H1 (cell line): ENCODE data around the gene GIPC2. TPM values are rescaled to one million over a fixed set of nuclear protein-coding genes. Genes with fewer than 3 reads are reported as not detected.

Experiments used
- CTCF ChIA-PET: fragments of 300-600 bp; sonication (Branson Sonifier 250); formaldehyde crosslinking; loops from one replicate; lab custom pipeline; 2021; ENCODE audit not compliant: partially characterized antibody; lab: Charles Lee
- POLR2A ChIA-PET: fragments of 300-600 bp; sonication (Branson Sonifier 250); formaldehyde crosslinking; loops from one replicate; lab custom pipeline; 2021; ENCODE audit warnings: inconsistent platforms; ENCODE audit not compliant: partially characterized antibody; lab: Charles Lee
- DNase-seq, 2 experiments: peaks; one replicate each; pipeline versions ENCODE4 v3.0.0 to v3.0.0-alpha.2; 2010 to 2022; ENCODE audit warnings: low spot score in 2 of 2, low read depth in 1 of 2, mixed read lengths in 1 of 2
- FAIRE-seq: peaks from 2 replicates; lab custom pipeline; 2011; peaks lifted over from hg19 to GRCh38; lab: Jason Lieb, UNC
- H2AFZ ChIP-seq: 2 replicates; pipeline ENCODE4 v1.8.1; 2012; ENCODE audit warnings: low read length, inconsistent platforms
- H2AK5ac ChIP-seq: 2 replicates; pipeline ENCODE4 v1.6.1; 2013; ENCODE audit warnings: low read depth, low read length
- H2BK120ac ChIP-seq: replicated peaks from 2 replicates; pipeline ENCODE3; 2013; ENCODE audit warnings: low read depth, low read length, inconsistent platforms
- H2BK12ac ChIP-seq: 2 replicates; pipeline ENCODE4 v1.6.1; 2013; ENCODE audit warnings: low read depth, low read length
- H2BK15ac ChIP-seq: 2 replicates; pipeline ENCODE4 v1.6.1; 2013; ENCODE audit warnings: low read length
- H2BK20ac ChIP-seq: 2 replicates; pipeline ENCODE4 v1.6.1; 2013; ENCODE audit warnings: low read length
- H2BK5ac ChIP-seq: 2 replicates; pipeline ENCODE4 v1.6.1; 2013; ENCODE audit warnings: low read depth, low read length
- H3K14ac ChIP-seq: 2 replicates; pipeline ENCODE4 v1.6.1; 2013; ENCODE audit warnings: inconsistent platforms; ENCODE audit not compliant: insufficient read length
- H3K18ac ChIP-seq: 2 replicates; pipeline ENCODE4 v1.6.1; 2013; ENCODE audit warnings: low read length; ENCODE audit errors: extremely low read depth
- H3K23ac ChIP-seq: 2 replicates; pipeline ENCODE4 v1.6.1; 2013; ENCODE audit warnings: inconsistent platforms; ENCODE audit not compliant: insufficient read length
- H3K23me2 ChIP-seq: 2 replicates; pipeline ENCODE4 v1.6.1; 2013; ENCODE audit warnings: low read depth, low read length
- H3K27ac ChIP-seq: 2 replicates; pipeline ENCODE4 v1.6.1; 2011; ENCODE audit warnings: low read depth, low read length, inconsistent platforms
- H3K27me3 ChIP-seq, 4 experiments: replicated peaks in 1 of 4; 1 replicate in 1 of 4; 2 replicates in 3 of 4; pipeline versions ENCODE4 v1.6.1 to v1.8.1; 2011 to 2013; ENCODE audit warnings: low read length in 3 of 4, mild to moderate bottlenecking in 3 of 4, inconsistent platforms in 2 of 4, mixed read lengths in 2 of 4, moderate library complexity in 1 of 4; ENCODE audit not compliant: control insufficient read depth in 3 of 4, insufficient read depth in 3 of 4; ENCODE audit errors: extremely low read depth in 1 of 4
- H3K36me3 ChIP-seq, 4 experiments: 2 replicates each; pipeline versions ENCODE4 v1.6.1 to v1.8.1; 2011 to 2013; ENCODE audit warnings: mild to moderate bottlenecking in 4 of 4, low read length in 3 of 4, moderate library complexity in 2 of 4, control low read depth in 1 of 4, inconsistent platforms in 1 of 4; ENCODE audit not compliant: insufficient read depth in 4 of 4, control insufficient read depth in 2 of 4
- H3K4ac ChIP-seq: replicated peaks from 2 replicates; pipeline ENCODE3; 2013; ENCODE audit warnings: low read length, low read depth, mixed read lengths, inconsistent platforms; ENCODE audit not compliant: insufficient read length
- H3K4me1 ChIP-seq, 4 experiments: replicated peaks in 1 of 4; 1 replicate in 1 of 4; 2 replicates in 3 of 4; pipeline versions ENCODE4 v1.6.1 to v1.8.1; 2011 to 2013; ENCODE audit warnings: low read length in 3 of 4, inconsistent platforms in 2 of 4, mixed read lengths in 1 of 4; ENCODE audit not compliant: insufficient read depth in 4 of 4, control insufficient read depth in 3 of 4
- H3K4me2 ChIP-seq, 2 experiments: 2 replicates each; pipeline versions ENCODE4 v1.6.1 to v1.8.1; 2011 to 2013; ENCODE audit warnings: low read depth in 2 of 2, low read length in 2 of 2, control low read depth in 1 of 2, inconsistent platforms in 1 of 2, mild to moderate bottlenecking in 1 of 2; ENCODE audit not compliant: insufficient read depth in 1 of 2
- H3K4me3 ChIP-seq, 4 experiments: fragments of 200-600, 300-600 bp in 1 of 4; sonication (generic), shearing (Covaris generic), sonication (Bioruptor Twin) in 1 of 4; 2 replicates each; pipeline versions ENCODE4 v1.5.1 to v1.8.1; 2011 to 2016; ENCODE audit warnings: low read length in 4 of 4, low read depth in 3 of 4, control low read depth in 2 of 4, inconsistent platforms in 2 of 4, mild to moderate bottlenecking in 2 of 4, mixed read lengths in 1 of 4, moderate library complexity in 1 of 4; ENCODE audit not compliant: insufficient read depth in 2 of 4; ENCODE audit errors: extremely low read depth in 1 of 4
- H3K56ac ChIP-seq: replicated peaks from 2 replicates; pipeline ENCODE3; 2013; ENCODE audit warnings: low read depth, mild to moderate bottlenecking, mixed read lengths, low read length, inconsistent platforms; ENCODE audit not compliant: insufficient read length
- H3K79me1 ChIP-seq: 2 replicates; pipeline ENCODE4 v1.6.1; 2013; ENCODE audit warnings: low read depth, low read length, control low read depth
- H3K79me2 ChIP-seq, 2 experiments: 2 replicates each; pipeline versions ENCODE4 v1.6.1 to v1.8.1; 2012 to 2013; ENCODE audit warnings: low read length in 2 of 2, mild to moderate bottlenecking in 2 of 2, inconsistent platforms in 1 of 2; ENCODE audit not compliant: insufficient read depth in 2 of 2, control insufficient read depth in 1 of 2
- H3K9ac ChIP-seq, 4 experiments: replicated peaks in 1 of 4; 1 replicate in 1 of 4; 2 replicates in 3 of 4; pipeline versions ENCODE4 v1.6.1 to v1.8.1; 2011 to 2013; ENCODE audit warnings: low read depth in 3 of 4, low read length in 3 of 4, control low read depth in 2 of 4, mild to moderate bottlenecking in 2 of 4, moderate library complexity in 2 of 4, inconsistent platforms in 1 of 4; ENCODE audit errors: extremely low read depth in 1 of 4
- H3K9me3 ChIP-seq, 2 experiments: 2 replicates each; pipeline versions ENCODE4 v1.6.1 to v1.8.1; 2012 to 2013; ENCODE audit warnings: mild to moderate bottlenecking in 2 of 2, moderate library complexity in 2 of 2, control low read depth in 1 of 2, inconsistent platforms in 1 of 2, low read depth in 1 of 2, low read length in 1 of 2, mixed read lengths in 1 of 2; ENCODE audit not compliant: insufficient read depth in 2 of 2
- H4K20me1 ChIP-seq, 2 experiments: replicated peaks in 1 of 2; 2 replicates each; pipeline versions ENCODE3 to v1.8.1; 2011 to 2013; ENCODE audit warnings: inconsistent platforms in 2 of 2, low read length in 2 of 2, mild to moderate bottlenecking in 1 of 2; ENCODE audit not compliant: insufficient read depth in 2 of 2, control insufficient read depth in 1 of 2
- H4K5ac ChIP-seq: 2 replicates; pipeline ENCODE4 v1.6.1; 2013; ENCODE audit warnings: low read length, low read depth, mixed read lengths, inconsistent platforms; ENCODE audit not compliant: insufficient read length
- H4K8ac ChIP-seq: 2 replicates; pipeline ENCODE4 v1.8.0; 2013; ENCODE audit warnings: mild to moderate bottlenecking, moderate library complexity, low read length, inconsistent platforms; ENCODE audit not compliant: insufficient read depth; ENCODE audit errors: extremely low read depth
- H4K91ac ChIP-seq: replicated peaks from 2 replicates; pipeline ENCODE3; 2013; ENCODE audit warnings: low read length, mixed read lengths, inconsistent platforms; ENCODE audit not compliant: insufficient read length
- whole genome bisulfite sequencing, 2 experiments: shearing (Covaris generic) in 1 of 2; methylation state at CpG; one replicate each; pipeline versions ENCODE4 v1.1.6 to v1.1.7; 2013 to 2015; ENCODE audit warnings: low lambda C conversion rate in 2 of 2, mixed read lengths in 2 of 2, inconsistent platforms in 1 of 2, low coverage in 1 of 2, missing lambda C conversion rate in 1 of 2; ENCODE audit not compliant: insufficient replicate concordance in 2 of 2, insufficient coverage in 1 of 2, insufficient read length in 1 of 2; ENCODE audit errors: extremely low coverage in 1 of 2, missing lambda C conversion rate in 1 of 2; 5-methylcytosine and 5-hydroxymethylcytosine counted together
- polyA plus RNA-seq, 7 experiments: library from polyadenylated mRNA; depleted of rRNA in 3 of 7; stranded (reverse) in 5 of 7; unstranded in 2 of 7; fragments of >200 nt in 5 of 7; fragments of 200-250 nt in 2 of 7; gene quantifications; 1 replicate in 5 of 7; 2 replicates in 1 of 7; 4 replicates in 1 of 7; pipeline versions ENCODE4 v1.2.1 to v1.2.3, GENCODE V29; 2011 to 2013; ENCODE audit warnings: missing spikeins in 2 of 7, mixed read lengths in 2 of 7
- total RNA-seq: library from RNA; stranded (reverse); fragmentation: NEBNext Ultra II Directional; extraction: Animal tissue kit (Norgen Biotek cat#: 25700); gene quantifications from 2 replicates; pipeline ENCODE4 v1.2.1, GENCODE V29; 2021

Gene GIPC2
- total and polyA plus RNA-seq, 2 of the 8 experiments (the other 6 are each of a cell fraction or from before 2014, with no cell fraction given) = 0.29 to 0.69 TPM

- H2BK15ac ChIP-seq = no peak overlapping the region
- ChIA-PET CTCF (no interaction called here), POLR2A (interaction anchor here (8.6 kb wide), 1 partner anchor 29 kb away, joined by 180 read pairs; the partner anchor contains the start of gene FUBP1)
- H3K23me2 ChIP-seq = 0 out of 2 replicates have a peak, but pooled peaks cover 2% of the 10 kb centered on the region
- no peak overlapping the region for H3K9ac ChIP-seq
- no peak overlapping the region for H2BK120ac ChIP-seq
- no peak overlapping the region for H3K4me2 ChIP-seq
- H3K4me1 ChIP-seq = peaks cover 0 to 5% (median 3%) of the 10 kb centered on the region in 4 experiments; a peak in 3 of 7 replicates
- H4K91ac ChIP-seq = no peak overlapping the region
- H4K8ac ChIP-seq = no peak overlapping the region
- peaks cover 0 to 3% of the 10 kb centered on the region in 2 experiments; a peak in 1 of 4 replicates for H3K79me2 ChIP-seq
- DNase-seq (no peak), FAIRE-seq (no peak)
- H3K36me3 ChIP-seq = no peaks in the 10 kb centered on the region
- H3K27me3 ChIP-seq = no peaks in the 10 kb centered on the region
- H2BK20ac ChIP-seq = no peak overlapping the region
- H3K79me1 ChIP-seq = no peaks in the 10 kb centered on the region
- H2BK12ac ChIP-seq = no peak overlapping the region
- no peak overlapping the region for H3K23ac ChIP-seq
- no peak overlapping the region for H3K56ac ChIP-seq
- H4K20me1 ChIP-seq = no peaks in the 10 kb centered on the region
- no peak overlapping the region for H2AFZ ChIP-seq
- no peak overlapping the region for H4K5ac ChIP-seq
- H3K18ac ChIP-seq = no peak overlapping the region
- no peak overlapping the region for H2AK5ac ChIP-seq
- H3K4me3 ChIP-seq = no peak overlapping the region
- H3K14ac ChIP-seq = no peak overlapping the region
- H3K4ac ChIP-seq = no peak overlapping the region
- H3K9me3 ChIP-seq = no peaks in the 10 kb centered on the region
- no peak overlapping the region for H3K27ac ChIP-seq
- 84% methylated on average over 4 of the region's 4 CpGs; no CpG with 5 or more reads in 1 of the 2 experiments for WGBS, 2 experiments
- H2BK5ac ChIP-seq = no peak overlapping the region
Observed at GRCh38 chr1:78007677-78008341, 38.0 kb upstream of the GIPC2 start.
